Measurements from ENCODE around the gene FBXW7. TPM values are rescaled to one million over a fixed set of nuclear protein-coding genes. Genes with fewer than 3 reads are reported as not detected.

FBXW7 gene
- total and polyA plus RNA-seq, 7 donors = 3.7 to 122 (median 74.9) TPM

DNA sequence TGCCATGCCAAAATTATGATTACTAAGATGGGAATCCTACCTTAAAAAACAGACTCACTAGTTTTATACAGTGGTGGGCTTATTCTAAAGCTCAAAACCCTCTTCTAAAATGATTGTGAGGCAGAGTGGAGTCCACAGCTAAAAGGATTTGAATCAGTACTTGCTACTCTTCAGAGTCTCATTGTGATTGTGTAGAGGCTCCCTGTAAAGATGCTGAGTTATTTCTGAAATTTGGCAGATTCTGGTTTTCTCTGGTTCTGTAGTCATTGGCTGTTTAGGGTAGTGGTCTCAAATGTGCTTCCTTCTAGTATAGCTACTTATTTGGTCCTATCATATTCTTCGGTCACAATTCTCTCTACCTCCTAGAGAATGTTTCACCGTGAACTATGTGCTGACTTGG lies 104.1 kb downstream of the FBXW7 start:
- intact Hi-C loops (cut with DNase I) = no loop called here
- DNase-seq = no peak
- no peak for TF ChIP-seq EP300 (IDR thresholded peaks at IDR 0.05)
- TF ChIP-seq, protein P1, sequence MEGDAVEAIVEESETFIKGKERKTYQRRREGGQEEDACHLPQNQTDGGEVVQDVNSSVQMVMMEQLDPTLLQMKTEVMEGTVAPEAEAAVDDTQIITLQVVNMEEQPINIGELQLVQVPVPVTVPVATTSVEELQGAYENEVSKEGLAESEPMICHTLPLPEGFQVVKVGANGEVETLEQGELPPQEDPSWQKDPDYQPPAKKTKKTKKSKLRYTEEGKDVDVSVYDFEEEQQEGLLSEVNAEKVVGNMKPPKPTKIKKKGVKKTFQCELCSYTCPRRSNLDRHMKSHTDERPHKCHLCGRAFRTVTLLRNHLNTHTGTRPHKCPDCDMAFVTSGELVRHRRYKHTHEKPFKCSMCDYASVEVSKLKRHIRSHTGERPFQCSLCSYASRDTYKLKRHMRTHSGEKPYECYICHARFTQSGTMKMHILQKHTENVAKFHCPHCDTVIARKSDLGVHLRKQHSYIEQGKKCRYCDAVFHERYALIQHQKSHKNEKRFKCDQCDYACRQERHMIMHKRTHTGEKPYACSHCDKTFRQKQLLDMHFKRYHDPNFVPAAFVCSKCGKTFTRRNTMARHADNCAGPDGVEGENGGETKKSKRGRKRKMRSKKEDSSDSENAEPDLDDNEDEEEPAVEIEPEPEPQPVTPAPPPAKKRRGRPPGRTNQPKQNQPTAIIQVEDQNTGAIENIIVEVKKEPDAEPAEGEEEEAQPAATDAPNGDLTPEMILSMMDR (IDR thresholded peaks at IDR 0.05) = no peak
- Histone ChIP-seq H3K4me3 (no peak overlapping the region), H3K4me1 (no peaks in the 10 kb centered on the region), H3K36me3 (no peaks in the 10 kb centered on the region), H3K27me3 (no peaks in the 10 kb centered on the region), H3K27ac (no peak overlapping the region), H3K9me3 (no peaks in the 10 kb centered on the region)
- 96 to 99% methylated on average over 2 of the region's 2 CpGs for WGBS, 2 donors

DNA sequence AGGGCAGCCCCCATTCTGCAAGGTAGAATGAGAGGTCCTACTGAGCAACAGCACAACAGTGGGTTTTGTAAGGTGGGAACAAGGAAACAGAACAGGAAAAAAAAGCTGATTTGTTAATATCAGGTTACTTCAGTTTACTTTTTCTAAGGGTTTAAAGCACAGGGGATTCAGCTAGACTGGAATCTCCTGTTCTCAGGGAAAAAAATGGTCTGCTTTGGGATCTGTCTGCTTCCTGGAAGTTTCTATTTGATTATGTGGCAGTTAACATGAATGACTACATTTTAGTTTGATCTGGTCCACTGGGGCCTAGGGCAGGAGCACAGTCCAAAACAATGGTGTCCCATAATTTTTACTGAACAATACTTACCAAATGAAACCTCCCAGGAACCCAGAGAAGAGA lies 104.6 kb downstream of the FBXW7 start:
- Histone ChIP-seq H3K27me3 (no peaks in the 10 kb centered on the region), H3K4me1 (no peaks in the 10 kb centered on the region), H3K4me3 (no peak overlapping the region), H3K9me3 (no peaks in the 10 kb centered on the region), H3K36me3 (no peaks in the 10 kb centered on the region), H3K27ac (no peak overlapping the region)
- intact Hi-C loops (cut with DNase I) = no loop called here
- DNase-seq = no peak
- no peak for TF ChIP-seq EP300 (IDR thresholded peaks at IDR 0.05)
- TF ChIP-seq, protein P1 (IDR thresholded peaks at IDR 0.05) = no peak
- TF ChIP-seq POLR2A (IDR thresholded peaks at IDR 0.05) = no peak
- no peak for TF ChIP-seq POLR2AphosphoS5 (IDR thresholded peaks at IDR 0.05)

DNA sequence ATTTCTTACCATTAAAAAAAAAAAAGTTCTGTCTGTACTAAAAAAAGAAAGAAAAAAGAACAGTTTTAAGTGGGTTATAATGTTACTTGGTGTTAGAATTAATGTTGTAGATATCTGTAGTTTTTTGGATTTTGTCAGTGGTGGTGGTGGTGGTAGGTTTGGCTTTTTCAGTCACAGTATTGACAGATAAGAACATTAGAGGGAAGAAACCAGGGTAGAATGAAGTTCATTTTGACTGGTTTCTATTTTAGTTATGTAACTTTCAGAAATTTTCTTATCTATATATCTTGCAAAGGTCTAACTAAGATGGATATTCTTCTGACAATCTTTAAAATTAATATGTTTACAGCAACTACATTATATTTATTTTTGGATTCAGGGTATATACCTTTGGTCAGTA lies 105.4 kb downstream of the FBXW7 start:
- Histone ChIP-seq H3K9me3 (no peaks in the 10 kb centered on the region), H3K36me3 (no peaks in the 10 kb centered on the region), H3K4me1 (no peaks in the 10 kb centered on the region), H3K4me3 (no peak overlapping the region), H3K27me3 (no peaks in the 10 kb centered on the region), H3K27ac (no peak overlapping the region)
- DNase-seq = no peak
- TF ChIP-seq POLR2A (IDR thresholded peaks at IDR 0.05) = no peak
- TF ChIP-seq, protein P1 (IDR thresholded peaks at IDR 0.05) = no peak
- TF ChIP-seq POLR2AphosphoS5 (IDR thresholded peaks at IDR 0.05) = no peak
- TF ChIP-seq EP300 (IDR thresholded peaks at IDR 0.05) = no peak
- intact Hi-C loops (cut with DNase I) = no loop called here

DNA sequence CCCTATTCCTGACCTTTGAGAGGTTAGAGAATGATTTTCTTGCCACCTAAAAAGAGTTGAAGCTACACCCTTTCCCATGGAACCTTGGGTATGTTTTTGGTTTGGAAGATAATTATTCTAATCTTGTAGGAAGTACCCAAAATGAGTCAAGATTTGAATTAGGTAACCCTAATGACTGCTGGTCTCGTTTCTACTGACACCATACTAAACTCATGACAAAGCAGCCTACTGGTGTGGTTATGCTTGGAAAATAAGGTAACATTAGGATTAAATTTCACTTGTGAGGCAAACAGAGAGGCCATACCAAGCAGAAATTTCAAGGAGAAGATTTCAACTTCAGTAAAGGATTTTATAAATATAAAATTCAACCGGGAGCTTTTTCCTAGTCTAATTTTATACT lies 107.9 kb downstream of the FBXW7 start:
- intact Hi-C loops (cut with DNase I) = no loop called here
- 88 to 90% methylated on average over 2 of the region's 2 CpGs for WGBS, 2 donors
- H3K4me3 ChIP-seq = no peak overlapping the region
- DNase-seq = no peak
- H3K27me3 ChIP-seq = no peaks in the 10 kb centered on the region
- TF ChIP-seq POLR2AphosphoS5 (IDR thresholded peaks at IDR 0.05) (no peak), EP300 (IDR thresholded peaks at IDR 0.05) (no peak)
- TF ChIP-seq, protein P1 (IDR thresholded peaks at IDR 0.05) = no peak
- no peaks in the 10 kb centered on the region for H3K36me3 ChIP-seq
- no peak overlapping the region for H3K27ac ChIP-seq
- no peaks in the 10 kb centered on the region for H3K9me3 ChIP-seq
- H3K4me1 ChIP-seq = no peaks in the 10 kb centered on the region

DNA sequence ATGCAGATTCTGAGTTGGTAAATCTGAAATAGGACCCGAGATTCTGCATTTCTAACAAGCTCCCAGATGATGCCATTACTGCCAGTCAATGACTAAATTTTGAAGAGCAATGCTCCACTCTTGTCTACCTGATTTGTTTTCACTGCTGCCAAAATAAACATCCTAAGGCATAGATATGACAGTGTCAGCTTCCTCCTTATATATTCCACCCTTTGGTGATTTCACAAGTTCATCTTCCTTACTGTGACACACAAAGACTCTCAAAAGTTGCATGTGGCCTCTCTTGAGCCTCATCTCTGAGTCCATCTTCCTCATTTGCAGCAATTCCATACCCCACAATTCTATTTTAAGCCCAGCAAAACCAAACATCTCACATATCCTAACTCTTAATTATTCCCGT lies 110.9 kb downstream of the FBXW7 start:
- no peak for DNase-seq
- Histone ChIP-seq H3K4me3 (no peak overlapping the region), H3K4me1 (no peaks in the 10 kb centered on the region), H3K27me3 (no peaks in the 10 kb centered on the region), H3K9me3 (no peaks in the 10 kb centered on the region), H3K36me3 (no peaks in the 10 kb centered on the region), H3K27ac (no peak overlapping the region)
- TF ChIP-seq, protein P1 (IDR thresholded peaks at IDR 0.05) = no peak
- TF ChIP-seq POLR2AphosphoS5 (IDR thresholded peaks at IDR 0.05) (no peak), POLR2A (IDR thresholded peaks at IDR 0.05) (no peak), EP300 (IDR thresholded peaks at IDR 0.05) (no peak)
- intact Hi-C loops (cut with DNase I) = no loop called here
- WGBS, 2 donors = 76 to 85% methylated on average over 2 of the region's 2 CpGs

Measured in sigmoid colon (tissue), 7 donors.